ENCODE measurements around the gene TBC1D9.

The TBC1D9 gene

DNA sequence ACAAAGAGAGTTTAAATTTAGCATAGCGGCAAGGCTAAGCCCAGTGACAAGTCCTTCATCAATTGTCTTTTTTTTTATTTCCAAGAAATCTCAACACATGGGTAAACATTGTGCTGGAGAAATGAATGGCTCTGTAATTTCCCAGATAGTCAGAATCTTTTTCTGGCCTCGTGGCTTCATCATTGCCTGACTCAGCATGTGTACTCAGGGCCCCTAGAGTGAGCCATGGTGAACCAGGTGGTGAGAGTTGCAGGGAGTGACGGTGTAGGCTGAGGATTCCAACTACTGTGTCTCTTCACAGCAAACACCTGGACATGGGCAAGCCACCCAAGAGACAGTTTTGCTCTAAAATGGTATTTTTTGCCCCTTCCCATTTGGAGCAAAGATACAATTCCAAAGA lies 144.3 kb downstream of the TBC1D9 start:
- in situ Hi-C loops (cut with MboI; ENCODE audit: low sequenced_read_pairs, unreplicated experiment): loop anchor here (10.0 to 25.0 kb wide), 2 partner anchors 243 to 250 kb away; partner anchors contain the start of gene SCOC
- TF ChIP-seq, protein P1, sequence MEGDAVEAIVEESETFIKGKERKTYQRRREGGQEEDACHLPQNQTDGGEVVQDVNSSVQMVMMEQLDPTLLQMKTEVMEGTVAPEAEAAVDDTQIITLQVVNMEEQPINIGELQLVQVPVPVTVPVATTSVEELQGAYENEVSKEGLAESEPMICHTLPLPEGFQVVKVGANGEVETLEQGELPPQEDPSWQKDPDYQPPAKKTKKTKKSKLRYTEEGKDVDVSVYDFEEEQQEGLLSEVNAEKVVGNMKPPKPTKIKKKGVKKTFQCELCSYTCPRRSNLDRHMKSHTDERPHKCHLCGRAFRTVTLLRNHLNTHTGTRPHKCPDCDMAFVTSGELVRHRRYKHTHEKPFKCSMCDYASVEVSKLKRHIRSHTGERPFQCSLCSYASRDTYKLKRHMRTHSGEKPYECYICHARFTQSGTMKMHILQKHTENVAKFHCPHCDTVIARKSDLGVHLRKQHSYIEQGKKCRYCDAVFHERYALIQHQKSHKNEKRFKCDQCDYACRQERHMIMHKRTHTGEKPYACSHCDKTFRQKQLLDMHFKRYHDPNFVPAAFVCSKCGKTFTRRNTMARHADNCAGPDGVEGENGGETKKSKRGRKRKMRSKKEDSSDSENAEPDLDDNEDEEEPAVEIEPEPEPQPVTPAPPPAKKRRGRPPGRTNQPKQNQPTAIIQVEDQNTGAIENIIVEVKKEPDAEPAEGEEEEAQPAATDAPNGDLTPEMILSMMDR (IDR thresholded peaks at IDR 0.05; ENCODE audit: borderline replicate concordance, control extremely low read depth, extremely low read depth, insufficient read depth, missing control alignments): no peak
- DNase-seq (ENCODE audit: low spot score): no peak

DNA sequence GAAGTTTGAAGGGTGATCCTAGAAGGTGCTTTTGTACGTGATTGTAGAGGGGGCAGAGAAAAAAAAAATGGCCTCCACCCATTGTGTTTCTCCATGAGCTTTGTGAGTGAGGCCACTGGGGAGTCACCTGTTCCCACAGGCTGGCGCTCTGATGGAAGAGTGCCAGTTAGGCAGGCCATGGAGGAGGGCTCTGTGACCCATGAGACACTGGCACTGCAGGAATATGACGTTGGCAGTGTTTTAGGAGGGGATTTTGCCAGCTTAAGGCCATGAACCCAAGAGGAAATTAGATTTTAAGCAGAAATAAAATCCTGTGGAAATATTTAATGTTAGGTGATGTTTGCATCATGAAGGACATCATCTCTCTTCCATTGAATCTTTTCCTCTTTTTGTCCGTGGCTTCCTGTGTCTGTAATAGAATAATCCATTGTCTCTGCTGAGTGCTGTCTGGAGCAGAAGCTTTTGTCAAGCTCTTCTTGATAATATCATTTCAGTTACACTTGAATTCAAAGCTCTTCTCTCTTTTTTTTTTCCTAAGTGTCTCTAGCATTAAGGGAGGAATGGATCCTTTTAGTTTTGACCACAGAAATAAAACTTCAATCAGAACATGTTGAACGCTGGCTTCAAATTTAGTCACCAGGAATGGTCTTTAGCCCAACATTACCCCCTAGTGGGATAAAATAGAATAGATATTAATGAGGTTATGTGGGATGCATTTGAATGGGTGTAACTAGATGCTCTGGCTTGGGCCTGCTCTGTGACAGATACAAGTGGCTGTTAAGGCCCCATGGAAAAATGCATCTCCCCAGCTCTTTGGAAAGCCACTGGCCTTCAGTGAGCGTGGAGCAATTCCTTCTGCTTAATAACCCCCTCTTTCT lies 146.4 kb downstream of the TBC1D9 start:
- TF ChIP-seq, protein P1 (IDR thresholded peaks at IDR 0.05; ENCODE audit: borderline replicate concordance, control extremely low read depth, extremely low read depth, insufficient read depth, missing control alignments): peak; percentile 12
- in situ Hi-C loops (cut with MboI; ENCODE audit: low sequenced_read_pairs, unreplicated experiment): loop anchor here (10.0 to 25.0 kb wide), 2 partner anchors 245 to 247 kb away; partner anchors contain the start of gene SCOC
- peak; percentile 73 for DNase-seq (ENCODE audit: low spot score)

DNA sequence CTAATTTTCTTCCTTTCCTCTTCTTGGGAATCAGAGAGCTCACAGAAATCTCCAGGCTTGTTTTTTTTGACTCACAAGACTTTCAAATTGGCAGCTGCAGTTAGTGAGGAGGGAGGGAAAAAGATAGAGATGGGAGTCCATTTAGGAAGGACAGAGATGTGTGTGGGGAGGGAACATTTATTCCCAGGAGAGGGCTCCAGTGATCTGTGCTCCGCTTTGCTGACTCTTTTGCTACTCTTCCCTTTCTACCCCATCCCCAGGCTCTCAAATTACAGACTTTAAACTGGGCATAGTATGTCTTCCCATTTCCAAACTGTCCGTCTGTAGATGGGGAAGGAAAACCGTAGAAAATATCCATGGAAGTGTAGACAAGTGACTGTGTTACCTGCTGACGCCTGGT lies 148.3 kb downstream of the TBC1D9 start:
- TF ChIP-seq, protein P1 (IDR thresholded peaks at IDR 0.05; ENCODE audit: borderline replicate concordance, control extremely low read depth, extremely low read depth, insufficient read depth, missing control alignments): no peak
- in situ Hi-C loops (cut with MboI; ENCODE audit: low sequenced_read_pairs, unreplicated experiment): loop anchor here (25.0 kb wide), 1 partner anchor 246 kb away; the partner anchor contains the start of gene SCOC
- no peak for DNase-seq (ENCODE audit: low spot score)

DNA sequence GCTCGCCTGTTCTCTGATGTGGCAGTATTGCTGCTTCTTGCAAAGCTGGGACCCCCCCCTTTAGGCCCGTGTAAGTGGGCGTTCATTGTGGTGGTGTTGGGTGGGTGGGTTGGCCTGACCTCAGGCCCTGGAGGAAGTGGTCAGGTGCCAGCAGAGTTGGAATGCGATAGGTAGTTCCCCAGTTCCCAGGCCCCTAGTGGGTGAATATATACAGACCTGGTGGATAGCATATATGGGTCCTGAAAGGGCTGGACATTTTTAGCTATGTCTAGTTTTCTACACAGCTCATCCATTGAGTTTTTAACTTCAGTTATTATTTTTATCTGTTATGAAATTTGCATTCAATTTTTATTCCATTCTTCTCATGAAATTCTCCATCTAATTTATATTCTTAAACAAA lies 151.6 kb downstream of the TBC1D9 start:
- DNase-seq (ENCODE audit: low spot score): no peak
- TF ChIP-seq, protein P1 (IDR thresholded peaks at IDR 0.05; ENCODE audit: borderline replicate concordance, control extremely low read depth, extremely low read depth, insufficient read depth, missing control alignments): no peak
- in situ Hi-C loops (cut with MboI; ENCODE audit: low sequenced_read_pairs, unreplicated experiment): loop anchor here (25.0 kb wide), 1 partner anchor 242 kb away; the partner anchor contains the start of gene SCOC

DNA sequence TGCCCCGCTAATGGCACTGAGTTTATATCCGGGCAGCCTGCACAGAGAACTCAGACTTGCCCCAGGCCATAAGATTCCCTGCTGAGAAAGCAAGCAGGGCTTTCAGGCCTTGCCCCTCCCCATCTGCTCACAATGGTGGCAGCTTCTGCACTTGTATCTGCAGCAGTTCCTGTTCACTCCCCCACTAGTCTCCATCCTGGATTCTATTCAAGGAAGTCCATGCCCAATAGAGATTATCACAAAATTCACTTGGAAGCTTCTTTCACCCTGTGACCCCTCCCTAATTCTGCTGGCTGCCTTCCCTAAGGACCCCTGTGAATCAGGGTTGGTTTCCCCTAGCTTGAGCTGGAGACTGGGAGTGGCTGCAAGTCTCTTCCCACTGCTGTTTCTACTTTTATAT lies 152.9 kb downstream of the TBC1D9 start:
- TF ChIP-seq, protein P1 (IDR thresholded peaks at IDR 0.05; ENCODE audit: borderline replicate concordance, control extremely low read depth, extremely low read depth, insufficient read depth, missing control alignments): no peak
- no peak for DNase-seq (ENCODE audit: low spot score)
- in situ Hi-C loops (cut with MboI; ENCODE audit: low sequenced_read_pairs, unreplicated experiment): loop anchor here (25.0 kb wide), 1 partner anchor 241 kb away; the partner anchor contains the start of gene SCOC

DNA sequence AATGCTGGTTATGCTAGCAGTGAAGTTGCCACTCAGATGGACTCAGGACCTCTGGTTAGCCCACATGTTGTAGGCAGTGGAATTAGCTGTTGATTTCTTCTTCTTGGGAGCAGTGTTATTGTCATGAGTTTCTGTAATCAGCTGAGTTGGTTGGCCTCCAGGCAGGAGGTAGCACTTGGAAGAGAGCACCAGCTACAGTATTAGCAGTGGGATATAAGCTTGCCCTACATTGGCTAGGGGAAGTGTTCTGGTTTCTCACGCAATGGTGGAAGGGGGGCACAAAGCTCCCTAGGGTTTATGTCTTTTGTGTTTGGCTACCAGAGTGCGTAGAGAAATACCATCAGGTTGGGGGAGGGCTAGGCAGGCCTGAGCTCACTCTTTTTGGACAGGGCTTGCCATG lies 153.5 kb downstream of the TBC1D9 start:
- in situ Hi-C loops (cut with MboI; ENCODE audit: low sequenced_read_pairs, unreplicated experiment): loop anchor here (25.0 kb wide), 1 partner anchor 240 kb away; the partner anchor contains the start of gene SCOC
- no peak for DNase-seq (ENCODE audit: low spot score)

More for the DNA sequence above, 153.5 kb downstream of the TBC1D9 start:
- TF ChIP-seq, protein P1 (IDR thresholded peaks at IDR 0.05; ENCODE audit: borderline replicate concordance, control extremely low read depth, extremely low read depth, insufficient read depth, missing control alignments): no peak
